Measurements from ENCODE around the gene RFT1. TPM values are rescaled to one million over a fixed set of nuclear protein-coding genes. Genes with fewer than 3 reads are reported as not detected.

The RFT1 gene
- total and polyA plus RNA-seq, 9 donors: 8.3 to 23.6 (median 17.8) TPM

DNA sequence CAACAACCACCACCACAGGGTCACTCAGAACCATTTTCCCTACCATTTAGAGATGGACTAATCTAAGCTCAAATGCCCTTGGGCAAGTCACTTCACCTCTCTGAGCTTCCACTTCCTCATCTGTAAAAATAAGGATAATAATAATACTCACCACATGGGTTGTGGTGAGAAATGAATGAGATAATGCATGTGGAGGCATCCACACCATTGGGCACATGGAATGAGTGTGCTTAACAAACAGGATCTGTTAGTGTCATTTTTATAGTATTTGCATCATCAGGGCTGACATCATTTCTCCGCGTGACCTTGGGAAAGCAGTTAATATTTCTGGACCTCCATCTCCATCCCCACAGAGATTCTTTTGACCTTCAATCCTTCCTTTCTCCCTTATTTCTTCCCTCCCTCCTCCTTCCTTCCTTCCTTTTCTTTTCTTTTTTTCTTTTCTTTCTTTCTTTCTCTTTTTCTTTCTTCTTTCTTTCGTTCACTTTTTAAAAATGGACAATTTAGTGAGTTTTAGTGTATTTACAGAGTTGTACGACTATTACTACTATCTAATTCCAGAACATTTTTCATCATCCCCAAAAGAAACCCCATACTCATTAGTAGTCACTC lies 7.7 kb upstream of the RFT1 start:
- Histone ChIP-seq H3K4me1 (ENCODE audit: insufficient read depth) (no peaks in the 10 kb centered on the region), H3K4me3 (no peak overlapping the region), H3K27ac (no peak overlapping the region), H3K27me3 (no peaks in the 10 kb centered on the region), H3K36me3 (no peaks in the 10 kb centered on the region), H3K9me3 (no peaks in the 10 kb centered on the region)
- no peak for TF ChIP-seq EP300 (IDR thresholded peaks at IDR 0.05)
- TF ChIP-seq, protein P1, sequence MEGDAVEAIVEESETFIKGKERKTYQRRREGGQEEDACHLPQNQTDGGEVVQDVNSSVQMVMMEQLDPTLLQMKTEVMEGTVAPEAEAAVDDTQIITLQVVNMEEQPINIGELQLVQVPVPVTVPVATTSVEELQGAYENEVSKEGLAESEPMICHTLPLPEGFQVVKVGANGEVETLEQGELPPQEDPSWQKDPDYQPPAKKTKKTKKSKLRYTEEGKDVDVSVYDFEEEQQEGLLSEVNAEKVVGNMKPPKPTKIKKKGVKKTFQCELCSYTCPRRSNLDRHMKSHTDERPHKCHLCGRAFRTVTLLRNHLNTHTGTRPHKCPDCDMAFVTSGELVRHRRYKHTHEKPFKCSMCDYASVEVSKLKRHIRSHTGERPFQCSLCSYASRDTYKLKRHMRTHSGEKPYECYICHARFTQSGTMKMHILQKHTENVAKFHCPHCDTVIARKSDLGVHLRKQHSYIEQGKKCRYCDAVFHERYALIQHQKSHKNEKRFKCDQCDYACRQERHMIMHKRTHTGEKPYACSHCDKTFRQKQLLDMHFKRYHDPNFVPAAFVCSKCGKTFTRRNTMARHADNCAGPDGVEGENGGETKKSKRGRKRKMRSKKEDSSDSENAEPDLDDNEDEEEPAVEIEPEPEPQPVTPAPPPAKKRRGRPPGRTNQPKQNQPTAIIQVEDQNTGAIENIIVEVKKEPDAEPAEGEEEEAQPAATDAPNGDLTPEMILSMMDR (IDR thresholded peaks at IDR 0.05): no peak
- no peak for TF ChIP-seq POLR2A (IDR thresholded peaks at IDR 0.05)
- WGBS, 3 donors: 79 to 83% (median 81%) methylated on average over 4 of the region's 4 CpGs
- no peak for DNase-seq
- intact Hi-C loops (cut with DNase I): no loop called here

DNA sequence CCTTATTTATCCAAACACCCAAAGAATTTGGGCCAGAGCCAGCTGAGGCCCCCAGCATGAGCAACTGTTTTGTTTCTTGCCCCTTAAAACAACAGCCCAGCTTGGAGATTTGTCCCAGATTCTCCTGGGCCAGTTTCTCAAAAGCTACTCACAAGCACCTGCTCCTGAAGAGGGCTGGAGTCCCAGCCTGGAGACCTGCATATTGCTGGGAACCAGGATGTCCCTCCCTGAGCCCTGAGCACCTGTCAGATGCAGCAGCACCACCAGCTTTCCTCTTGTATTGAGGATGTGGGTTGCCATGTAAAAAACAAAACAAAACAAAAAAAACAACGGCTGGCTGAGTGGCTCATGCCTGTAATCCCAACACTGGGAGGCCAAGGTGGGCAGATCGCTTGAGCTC lies 7.0 kb upstream of the RFT1 start:
- 60 to 74% (median 64%) methylated on average over 2 of the region's 2 CpGs for WGBS, 3 donors
- Histone ChIP-seq H3K9me3 (no peaks in the 10 kb centered on the region), H3K27ac (no peak overlapping the region), H3K27me3 (no peaks in the 10 kb centered on the region), H3K36me3 (no peaks in the 10 kb centered on the region), H3K4me1 (ENCODE audit: insufficient read depth) (no peaks in the 10 kb centered on the region), H3K4me3 (no peak overlapping the region)
- DNase-seq: no peak
- intact Hi-C loops (cut with DNase I): no loop called here
- TF ChIP-seq POLR2A (IDR thresholded peaks at IDR 0.05): no peak
- TF ChIP-seq EP300 (IDR thresholded peaks at IDR 0.05): no peak
- TF ChIP-seq, protein P1 (IDR thresholded peaks at IDR 0.05): no peak

DNA sequence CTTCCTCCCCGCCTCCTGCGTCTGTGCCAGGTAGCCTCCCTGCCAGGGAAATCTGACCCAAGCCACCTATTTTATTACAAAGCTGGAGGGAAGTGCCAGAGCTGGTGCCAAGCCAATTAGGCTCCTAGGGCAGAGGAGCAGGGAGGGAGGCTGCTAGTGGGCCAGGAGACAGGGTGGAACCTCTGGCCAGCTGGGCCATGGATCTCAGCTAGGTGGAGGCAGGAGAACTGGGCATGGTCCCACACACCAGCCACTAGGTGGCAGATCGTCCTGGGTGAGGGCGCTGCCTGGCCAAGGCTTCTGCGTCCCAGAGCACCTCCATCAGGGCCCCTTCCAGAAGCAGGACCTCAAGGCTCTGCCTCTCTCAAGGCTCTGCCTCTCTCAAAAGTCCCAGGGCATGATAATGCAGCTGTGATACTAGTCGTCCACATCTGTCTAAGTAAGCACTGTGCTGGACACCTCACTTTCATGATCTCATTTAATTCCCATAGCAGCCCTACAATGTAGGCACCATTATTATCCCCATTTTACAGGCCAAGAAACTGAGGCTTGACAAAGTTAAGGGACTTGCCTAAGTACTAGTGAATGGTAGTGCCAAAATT lies 4.5 kb upstream of the RFT1 start:
- Histone ChIP-seq H3K27me3 (no peaks in the 10 kb centered on the region), H3K27ac (no peak overlapping the region), H3K4me1 (ENCODE audit: insufficient read depth) (no peaks in the 10 kb centered on the region), H3K9me3 (no peaks in the 10 kb centered on the region), H3K36me3 (no peaks in the 10 kb centered on the region), H3K4me3 (no peak overlapping the region)
- DNase-seq: peak; percentile 25 to 62 (median 43)
- intact Hi-C loops (cut with DNase I): no loop called here
- TF ChIP-seq, protein P1 (IDR thresholded peaks at IDR 0.05): peak in 1 of 3 donors; percentile 20
- no peak for TF ChIP-seq POLR2A (IDR thresholded peaks at IDR 0.05)
- 31 to 32% (median 32%) methylated on average over 6 of the region's 6 CpGs for WGBS, 3 donors

DNA sequence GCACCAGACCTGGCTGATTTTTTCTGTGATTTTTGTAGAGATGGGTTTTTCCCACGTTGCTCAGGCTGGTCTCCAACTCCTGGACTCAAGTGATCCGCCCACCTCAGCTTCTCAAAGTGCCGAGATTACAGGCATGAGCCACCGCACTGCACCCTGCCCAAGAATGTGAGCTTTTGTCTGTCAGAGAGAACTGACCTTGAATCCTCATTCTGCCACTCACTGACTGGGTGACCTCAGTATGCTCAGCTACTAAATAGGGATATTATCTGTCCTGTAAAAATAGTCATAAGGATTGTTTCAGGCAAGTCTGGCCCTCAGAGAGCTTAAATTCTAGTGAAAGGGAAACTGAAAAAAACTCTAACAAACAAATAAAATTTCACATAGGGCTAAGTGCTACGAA lies 2.1 kb upstream of the RFT1 start:
- H3K27ac ChIP-seq: no peak overlapping the region
- TF ChIP-seq, protein P1 (IDR thresholded peaks at IDR 0.05): no peak
- TF ChIP-seq POLR2A (IDR thresholded peaks at IDR 0.05) (no peak), EP300 (IDR thresholded peaks at IDR 0.05) (no peak)
- intact Hi-C loops (cut with DNase I): no loop called here
- H3K9me3 ChIP-seq: no peaks in the 10 kb centered on the region
- no peaks in the 10 kb centered on the region for H3K36me3 ChIP-seq
- WGBS, 3 donors: 55 to 66% (median 57%) methylated on average over 5 of the region's 5 CpGs
- H3K27me3 ChIP-seq: no peaks in the 10 kb centered on the region
- no peak overlapping the region for H3K4me3 ChIP-seq
- peaks cover 2% of the 10 kb centered on the region for H3K4me1 ChIP-seq (ENCODE audit: insufficient read depth)
- no peak for DNase-seq

Data from ovary (tissue), 9 donors.